GM21737 (cell line): ENCODE results near the gene GREB1L.

Experiments used
- ATAC-seq: cut with Tn5 transposase; IDR thresholded peaks from one replicate; pipeline ENCODE4 v1.9.1; 2021; ENCODE audit warnings: mild to moderate bottlenecking, moderate library complexity; ENCODE audit not compliant: unreplicated experiment

The GREB1L gene

DNA sequence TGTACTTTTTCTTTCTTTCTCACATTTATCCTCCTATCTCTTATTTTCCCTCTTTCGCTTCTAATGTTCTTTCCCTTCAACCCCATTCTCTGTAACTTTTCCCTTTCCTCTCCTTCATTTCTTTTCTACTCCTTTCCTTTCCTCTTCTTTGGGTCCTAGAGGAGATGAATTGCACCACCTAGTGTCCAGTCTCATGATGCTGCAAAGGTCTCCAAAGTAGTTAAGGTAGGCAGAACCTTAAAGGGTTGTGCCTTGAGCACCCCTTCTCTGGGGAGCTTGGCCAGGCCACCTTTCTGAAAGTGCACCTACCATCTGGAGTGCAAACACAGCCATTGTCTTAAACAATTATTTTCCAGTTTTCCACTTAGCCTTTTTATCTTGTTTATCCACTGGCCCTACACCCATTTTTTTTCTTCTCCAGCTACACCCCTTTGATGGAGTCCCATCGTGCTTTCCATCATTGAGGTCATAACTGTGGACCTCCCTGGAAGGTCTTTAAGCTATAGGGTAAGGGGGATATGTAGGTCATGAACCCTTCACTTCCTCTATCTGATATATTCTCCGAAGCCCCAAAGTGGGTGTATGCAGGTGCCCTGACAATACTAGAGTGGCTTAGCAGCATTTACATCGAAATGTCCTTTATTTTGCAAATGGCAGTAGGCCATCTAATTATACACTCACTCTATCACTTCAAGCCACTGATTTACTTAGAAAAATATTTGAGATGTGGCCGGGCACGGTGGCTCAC lies 202.6 kb downstream of the GREB1L start:
- ATAC-seq = no peak

DNA sequence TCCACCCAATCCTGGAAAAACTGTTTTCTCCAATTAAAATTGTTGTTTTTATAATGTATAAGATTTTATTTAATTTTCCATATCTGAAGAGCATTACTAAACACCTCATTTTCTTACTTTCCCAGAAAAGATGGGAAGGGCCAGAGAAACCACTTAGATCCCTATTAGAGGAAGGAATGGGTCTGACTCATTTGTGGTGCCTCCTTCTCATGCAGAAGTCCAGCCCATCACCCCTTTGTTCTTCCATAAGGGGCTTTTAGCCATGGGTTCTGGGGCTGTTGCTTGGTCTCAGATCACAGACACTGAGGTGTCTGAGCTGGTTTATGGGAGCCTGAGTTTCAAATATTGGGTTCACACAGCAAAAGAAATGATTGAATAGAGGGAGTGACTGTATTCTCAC lies 206.3 kb downstream of the GREB1L start:
- no peak for ATAC-seq

DNA sequence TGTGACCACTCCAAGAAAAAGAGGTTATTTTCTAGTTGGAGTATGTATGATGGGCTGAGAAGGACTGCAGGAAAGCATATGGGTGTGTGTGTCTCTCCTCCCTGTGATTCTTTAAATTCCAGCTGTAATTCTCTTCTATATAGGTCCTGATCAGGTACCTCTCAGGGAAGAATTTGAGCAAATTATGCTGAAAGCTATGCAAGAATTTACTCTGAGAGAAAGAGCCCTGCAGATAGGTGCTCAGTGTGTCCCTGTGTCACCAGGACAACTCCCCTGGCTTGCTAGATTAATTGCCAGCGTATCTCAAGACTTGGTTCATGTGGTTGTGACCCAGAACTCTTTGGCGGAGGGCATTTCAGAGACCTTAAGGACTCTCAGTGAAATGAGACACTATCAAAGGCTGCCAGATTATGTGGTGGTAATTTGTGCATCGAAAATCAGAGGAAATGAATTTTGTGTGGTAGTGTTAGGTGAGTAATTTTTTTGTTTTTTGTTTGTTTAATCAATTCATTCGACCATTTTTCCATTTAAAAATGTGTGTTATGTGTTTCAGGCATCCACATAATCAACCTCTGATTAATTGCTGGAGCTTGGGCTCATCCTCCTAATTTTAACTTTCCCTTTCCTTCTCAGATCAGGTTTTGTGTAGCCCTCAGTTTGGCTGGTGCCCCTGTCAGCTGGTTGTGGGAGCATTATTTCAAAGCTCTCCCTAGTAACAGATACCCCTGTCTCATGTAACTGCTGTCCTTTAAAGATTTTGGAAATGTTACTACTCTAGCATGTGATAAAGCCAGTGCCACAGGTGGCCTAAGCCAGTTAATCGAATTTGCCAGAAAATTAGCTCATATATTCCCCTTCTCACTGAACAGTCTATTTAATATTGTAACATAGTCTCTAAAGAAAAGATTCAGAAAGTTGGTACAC lies 207.6 kb downstream of the GREB1L start:
- ATAC-seq = no peak

DNA sequence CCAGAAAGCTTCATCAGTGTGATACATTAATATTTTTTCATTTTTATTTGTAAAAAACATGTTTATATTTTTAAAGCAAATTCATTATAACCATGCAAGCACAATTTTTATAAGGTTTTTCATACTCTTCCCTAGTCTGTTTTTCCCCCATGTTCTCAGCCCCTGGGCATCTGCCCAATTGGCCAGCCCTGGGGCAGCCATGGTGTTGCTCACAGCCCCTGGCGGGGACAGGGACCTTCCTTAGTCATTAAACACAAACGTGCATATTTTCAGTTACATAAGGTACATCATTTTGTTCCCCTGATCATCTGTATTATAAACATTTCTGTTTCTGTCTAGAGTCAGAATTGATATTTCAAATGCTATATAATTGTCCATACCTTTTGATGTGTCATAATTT lies 208.5 kb downstream of the GREB1L start:
- no peak for ATAC-seq

DNA sequence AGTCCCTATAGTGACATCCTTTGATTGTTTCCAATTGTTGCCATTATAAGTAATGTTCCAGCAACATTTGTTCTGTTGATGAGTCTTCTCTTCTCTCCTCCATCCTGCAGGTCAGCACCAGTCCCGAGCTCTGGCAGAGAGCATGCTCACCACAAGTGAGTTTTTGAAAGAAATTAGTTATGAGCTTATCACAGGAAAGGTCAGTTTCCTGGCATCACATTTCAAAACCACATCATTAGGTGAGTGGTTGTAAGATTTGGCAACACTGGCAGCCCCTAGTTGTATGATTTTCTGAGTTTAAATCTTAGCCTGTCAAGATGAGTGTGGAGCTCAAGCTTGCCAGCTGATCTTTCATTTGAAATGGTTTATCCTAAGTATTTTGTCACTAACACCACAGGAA lies 208.9 kb downstream of the GREB1L start:
- no peak for ATAC-seq

DNA sequence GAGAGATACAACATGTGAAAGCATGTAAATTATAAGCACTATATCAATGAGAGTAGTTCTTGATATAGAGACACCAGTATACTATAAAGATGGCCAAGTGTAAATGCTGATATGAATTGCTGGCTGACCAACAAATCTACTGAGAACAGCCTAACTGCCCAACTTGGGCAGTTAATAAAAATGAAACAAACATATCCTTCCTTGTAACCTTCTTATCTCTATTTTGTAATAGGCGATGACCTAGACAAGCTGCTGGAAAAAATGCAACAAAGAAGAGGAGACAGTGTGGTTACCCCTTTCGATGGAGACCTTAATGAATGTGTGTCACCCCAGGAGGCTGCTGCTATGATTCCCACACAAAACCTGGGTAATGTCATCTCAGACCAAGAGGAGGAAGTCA lies 209.8 kb downstream of the GREB1L start:
- ATAC-seq = no peak

DNA sequence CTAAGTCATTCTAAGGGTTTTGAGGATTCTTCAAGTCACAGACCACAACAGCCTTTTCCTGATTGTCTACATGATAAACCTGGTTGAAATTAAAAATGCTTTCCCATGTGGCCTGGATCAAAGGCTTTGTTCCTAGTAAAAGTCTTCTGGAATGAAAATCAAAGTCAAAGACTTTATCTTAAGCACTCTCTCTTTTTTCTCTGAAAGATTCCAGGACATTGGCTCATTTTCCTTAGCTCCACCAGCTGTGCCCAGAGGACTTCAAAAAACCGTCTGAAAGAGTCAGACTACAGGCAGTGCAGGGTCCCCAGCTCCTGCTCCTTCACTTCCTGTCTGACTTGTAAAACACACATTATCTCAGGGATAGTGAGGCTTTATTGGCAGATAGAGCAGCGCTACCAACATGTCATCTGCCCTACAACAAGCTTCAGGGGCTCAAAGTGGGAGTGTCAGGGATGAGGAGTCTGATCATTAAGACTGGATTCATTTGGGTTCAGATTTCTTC lies 210.3 kb downstream of the GREB1L start:
- ATAC-seq = no peak

DNA sequence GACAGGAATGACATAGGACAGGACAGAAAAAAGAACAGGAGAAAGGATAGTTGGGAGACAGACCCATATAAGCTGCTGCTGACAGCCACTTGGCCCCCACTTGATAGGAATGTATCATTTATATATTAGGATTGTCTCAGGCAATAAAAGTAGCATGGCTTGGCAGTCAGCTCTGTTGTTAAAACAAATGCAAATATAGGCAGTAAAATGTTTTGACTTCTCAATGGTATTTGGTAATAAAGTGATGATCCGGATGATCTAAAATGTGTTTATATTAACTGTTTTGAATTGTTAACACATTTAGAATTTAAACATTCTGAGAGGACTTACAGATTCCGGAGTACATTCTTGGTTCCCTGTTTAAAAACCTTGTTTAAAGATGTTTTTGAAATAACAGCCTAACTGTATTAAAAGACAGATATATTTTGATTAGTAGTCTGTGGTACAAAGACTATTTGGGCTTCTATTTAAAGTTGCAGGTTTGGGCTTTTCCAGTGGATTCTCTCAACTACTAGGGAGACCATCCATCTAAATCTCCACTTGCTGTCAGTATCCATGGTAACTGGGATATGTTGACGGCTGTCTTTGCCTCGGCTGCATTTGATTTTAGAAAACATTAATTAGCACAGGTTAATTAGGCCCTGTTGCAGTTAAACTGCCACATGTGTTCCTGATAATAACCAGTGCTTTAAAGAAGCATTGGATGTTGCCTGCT lies 210.9 kb downstream of the GREB1L start:
- no peak for ATAC-seq

DNA sequence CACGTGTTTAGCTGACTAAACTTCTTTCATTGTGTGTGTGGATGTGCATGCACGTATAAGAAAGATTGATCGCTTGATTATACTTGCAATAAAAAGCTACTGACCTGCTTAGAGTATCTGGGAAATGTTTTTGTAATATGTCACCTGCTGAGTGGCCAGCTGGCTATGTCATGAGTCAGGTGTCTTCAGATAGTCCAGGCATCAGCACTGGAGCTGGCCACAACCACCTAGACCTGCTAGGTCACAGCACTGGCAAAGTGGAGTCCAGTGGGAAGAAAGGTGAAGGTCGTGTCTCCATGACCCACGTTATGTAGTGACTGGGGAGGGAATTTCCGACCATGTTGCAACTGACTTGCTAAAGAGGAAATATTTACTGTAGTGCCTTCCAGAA lies 211.5 kb downstream of the GREB1L start:
- no peak for ATAC-seq

DNA sequence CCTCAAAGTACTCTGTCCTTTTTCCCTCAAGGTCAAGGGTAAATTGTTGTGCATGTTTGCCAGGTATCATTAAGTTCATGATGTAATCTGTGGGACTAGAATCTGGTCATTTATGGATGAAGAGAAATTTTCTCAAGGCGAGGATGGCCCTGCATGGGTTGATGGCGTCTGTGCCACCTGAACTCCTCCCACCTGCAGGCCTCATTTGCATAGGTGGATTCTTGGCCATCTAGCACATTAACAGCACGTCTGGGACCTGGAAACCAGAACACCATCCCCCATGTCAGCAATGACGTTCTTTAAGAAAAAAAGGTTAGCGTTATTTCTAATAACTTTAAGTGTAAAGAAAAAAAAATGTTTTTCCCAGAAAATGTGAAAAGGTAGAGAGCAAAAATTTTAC lies 212.7 kb downstream of the GREB1L start:
- ATAC-seq = no peak

DNA sequence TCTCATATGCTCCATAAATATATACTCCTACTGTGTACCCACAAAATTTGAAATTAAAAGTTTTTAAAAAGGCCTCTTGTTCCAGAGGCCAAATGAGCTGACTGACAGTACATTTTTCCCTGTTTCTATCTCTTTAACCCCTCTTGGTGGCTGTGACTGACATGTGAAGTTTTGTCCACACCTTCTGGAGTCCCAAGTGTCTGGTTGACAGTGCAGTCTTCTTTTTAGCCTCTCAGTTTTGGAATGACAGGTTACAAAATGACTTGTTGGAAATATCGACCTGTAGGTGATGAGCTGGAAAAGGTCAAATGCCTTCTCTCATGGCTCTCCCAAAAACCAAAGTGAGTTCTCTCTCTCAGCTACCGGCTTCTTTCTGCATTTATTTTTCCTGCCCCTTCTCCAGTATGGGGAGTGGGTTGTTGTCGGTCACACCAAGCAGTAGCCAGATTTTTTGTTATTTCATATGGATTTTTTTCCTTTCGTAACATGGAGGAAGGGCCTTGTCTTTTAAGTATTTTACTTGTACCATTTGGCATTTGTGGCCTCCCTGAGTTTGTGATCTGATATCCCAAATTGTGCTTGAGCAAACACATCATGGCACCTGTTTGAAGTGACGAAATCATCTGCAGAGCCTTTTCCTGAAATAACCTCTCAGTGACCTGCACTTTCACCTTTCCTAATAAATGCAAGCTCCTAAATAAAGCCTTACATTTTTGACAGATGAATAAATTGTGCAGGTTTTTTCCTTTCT lies 214.6 kb downstream of the GREB1L start:
- no peak for ATAC-seq

DNA sequence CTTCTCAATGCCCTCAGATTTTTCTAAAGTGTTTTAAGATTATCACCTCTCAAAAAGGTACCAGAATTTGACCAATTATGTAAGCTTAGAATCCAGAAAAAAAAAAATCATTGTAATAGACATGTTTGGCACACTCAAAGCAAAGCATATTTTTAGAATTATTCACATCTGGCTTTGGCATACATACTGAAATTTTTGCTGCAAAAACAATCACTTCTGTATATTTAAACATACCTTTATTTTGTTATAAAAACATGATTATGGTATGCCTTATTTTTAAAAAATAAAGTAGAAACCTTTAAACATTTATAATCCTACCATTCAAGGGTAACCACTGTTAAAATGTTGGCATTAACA lies 215.1 kb downstream of the GREB1L start:
- no peak for ATAC-seq

DNA sequence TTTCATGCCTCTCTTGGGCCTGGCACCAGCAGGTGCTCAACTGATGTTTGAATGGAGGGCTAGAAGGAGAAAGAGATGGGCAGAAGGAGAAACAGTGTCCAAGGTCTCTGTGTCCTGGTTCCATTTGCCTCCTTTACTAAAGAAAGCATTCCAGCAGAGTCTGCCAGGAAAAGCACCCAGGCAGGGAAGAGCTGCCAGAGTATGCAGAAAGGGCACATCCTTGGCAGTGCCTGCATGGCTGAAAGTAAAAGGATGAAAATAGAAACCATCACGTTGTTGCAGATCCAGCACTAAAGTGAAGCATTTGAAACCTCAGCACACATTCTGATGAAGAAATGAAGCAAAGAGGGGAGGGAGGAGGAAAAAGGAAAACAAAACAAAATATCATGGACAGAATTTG lies 216.3 kb downstream of the GREB1L start:
- no peak for ATAC-seq

DNA sequence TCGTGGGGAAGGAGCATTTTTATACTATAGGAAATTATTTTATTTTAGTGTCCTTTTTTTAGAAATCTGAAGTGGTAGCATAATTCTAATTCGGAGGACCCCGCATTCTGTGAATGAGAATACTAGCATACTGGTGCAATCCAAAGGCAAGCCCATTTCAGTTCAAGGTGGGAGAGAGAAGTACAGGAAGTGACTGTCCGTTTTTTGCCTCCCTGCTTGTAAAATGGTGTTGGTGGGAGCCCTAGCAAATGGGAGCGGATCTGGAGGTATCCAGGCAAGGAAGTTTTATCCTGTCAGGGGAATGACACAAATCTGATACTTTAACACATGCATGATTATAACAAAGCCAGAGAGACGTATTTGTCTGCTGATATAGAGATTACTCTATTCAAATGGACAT lies 216.8 kb downstream of the GREB1L start:
- ATAC-seq = no peak

DNA sequence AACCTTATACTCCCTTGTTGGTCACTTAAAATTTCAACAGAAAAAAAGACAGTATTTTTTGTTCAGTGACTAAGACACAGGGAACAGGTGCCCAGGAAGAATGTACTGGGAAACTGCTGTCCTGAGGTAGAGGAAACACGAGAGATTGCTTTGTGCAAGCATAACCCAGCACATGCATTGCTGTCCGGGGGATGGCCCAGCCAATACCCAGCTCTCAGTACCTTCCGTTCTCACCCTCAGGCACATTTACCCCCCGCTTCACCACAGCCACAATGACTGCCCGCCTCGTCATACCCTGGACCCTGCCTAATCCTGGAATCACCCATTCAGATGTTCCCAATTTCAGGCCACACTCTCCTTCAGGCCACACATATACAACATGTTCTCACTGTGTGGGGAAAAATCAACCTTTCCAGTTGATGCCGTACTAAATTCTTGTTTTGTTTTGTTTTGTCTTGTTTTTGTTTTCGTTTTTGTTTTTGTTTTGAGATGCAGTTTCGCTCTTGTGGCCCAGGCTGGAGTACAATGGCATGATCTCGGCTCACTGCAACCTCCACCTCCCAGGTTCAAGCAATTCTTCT lies 217.8 kb downstream of the GREB1L start:
- no peak for ATAC-seq

DNA sequence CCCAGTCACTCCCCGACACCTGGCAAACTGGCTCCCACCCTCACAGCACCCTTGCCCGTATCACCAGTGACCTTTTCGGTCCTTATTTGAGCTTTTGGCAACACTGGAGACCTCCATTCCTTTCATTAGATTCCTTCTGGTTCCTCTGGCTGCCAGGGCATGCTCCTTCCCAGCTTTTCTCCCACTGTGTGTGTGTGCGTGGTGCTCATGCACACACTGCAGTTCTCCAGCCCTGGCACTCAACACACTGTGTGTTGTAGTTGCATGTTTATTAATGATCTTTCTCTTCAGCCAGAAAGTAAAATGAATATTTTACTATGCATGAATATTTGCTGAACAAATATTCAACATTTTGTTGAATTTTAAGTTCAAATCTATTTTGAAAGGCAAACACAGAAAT lies 219.4 kb downstream of the GREB1L start:
- no peak for ATAC-seq

DNA sequence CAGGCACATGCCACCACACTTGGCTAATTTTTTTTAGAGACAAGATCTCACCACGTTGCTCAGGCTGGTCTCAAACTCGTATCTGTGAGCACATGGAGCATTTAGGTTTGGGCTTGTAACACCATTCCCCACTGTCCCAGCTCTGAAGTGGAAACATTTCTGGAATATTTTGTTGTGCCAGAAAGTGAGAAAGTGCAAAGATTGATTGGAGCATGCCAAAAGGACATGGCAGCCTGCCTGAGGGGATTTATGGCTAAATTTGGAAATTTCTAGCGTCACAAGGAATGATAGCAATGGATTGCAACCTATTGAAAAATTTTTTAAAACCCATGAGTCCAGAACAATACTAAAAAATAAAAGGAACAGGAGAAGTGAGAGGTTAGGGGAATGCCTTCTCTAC lies 221.7 kb downstream of the GREB1L start:
- ATAC-seq = no peak

DNA sequence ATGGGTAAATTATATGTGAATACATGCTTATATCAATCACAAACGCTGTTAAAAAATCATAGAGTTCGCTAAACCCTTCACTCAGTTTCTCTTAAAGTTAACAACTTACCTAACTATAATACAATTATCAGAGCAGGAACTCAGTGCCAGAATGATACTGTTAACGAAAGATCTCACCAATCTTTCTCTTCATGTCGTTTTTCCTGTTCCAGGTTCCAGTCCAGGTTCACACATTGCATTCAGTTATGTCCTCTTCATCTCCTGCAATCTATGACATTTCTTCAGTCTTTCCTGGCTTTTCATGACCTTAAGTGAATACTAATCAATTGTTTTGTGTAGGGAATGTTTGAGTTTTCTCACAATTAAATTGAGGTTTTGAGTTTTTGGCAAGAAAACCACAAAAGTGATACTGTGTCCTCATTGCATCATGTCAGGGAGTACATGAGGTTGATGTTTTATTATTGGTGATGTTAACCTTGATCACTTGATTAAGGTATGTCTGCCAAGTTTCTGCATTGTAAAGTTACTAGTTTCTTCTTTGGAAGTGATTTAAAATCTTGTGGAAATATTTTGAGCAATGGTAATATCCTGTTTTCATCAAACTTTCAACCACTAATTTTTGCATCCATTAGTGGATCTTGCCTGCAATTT lies 226.6 kb downstream of the GREB1L start:
- ATAC-seq = no peak

DNA sequence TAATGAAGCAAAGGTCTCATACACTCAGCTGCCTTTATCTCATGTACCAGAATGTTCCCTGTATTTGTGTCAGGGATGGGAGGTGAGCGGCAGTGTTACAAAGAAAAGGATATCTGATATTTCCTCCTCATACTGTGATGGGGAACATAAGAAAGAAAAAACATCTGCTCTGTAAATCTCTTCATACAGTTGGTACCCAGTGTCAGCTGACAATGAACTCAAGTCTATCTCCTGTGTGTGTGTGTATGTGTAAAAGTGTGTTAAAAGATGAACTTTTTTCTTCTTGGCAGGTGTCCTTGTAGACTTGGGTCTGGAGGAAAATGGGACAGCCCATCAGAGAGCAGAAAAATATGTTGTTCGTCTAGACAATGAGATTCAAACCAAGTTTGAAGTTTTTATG lies 230.7 kb downstream of the GREB1L start:
- no peak for ATAC-seq

DNA sequence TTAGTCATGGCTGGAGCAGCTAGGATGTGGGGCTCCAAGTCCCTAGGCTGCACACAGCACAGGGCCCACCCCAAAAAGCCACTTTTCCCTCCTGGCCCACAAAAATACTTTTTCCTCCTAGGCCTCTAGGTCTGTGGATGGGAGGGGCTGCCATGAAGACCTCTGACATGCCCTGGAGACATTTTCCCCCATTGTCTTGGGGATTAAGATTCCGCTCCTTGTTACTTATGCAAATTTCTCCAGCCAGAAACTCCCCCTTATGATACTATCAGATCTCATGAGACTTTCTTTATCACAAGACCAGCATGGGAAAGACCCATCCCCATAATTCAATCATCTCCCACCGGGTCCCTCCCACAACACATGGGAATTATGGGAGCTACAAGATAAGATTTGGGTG lies 232.6 kb downstream of the GREB1L start:
- no peak for ATAC-seq
